ENCODE results near the gene EPHB1.

The EPHB1 gene

DNA sequence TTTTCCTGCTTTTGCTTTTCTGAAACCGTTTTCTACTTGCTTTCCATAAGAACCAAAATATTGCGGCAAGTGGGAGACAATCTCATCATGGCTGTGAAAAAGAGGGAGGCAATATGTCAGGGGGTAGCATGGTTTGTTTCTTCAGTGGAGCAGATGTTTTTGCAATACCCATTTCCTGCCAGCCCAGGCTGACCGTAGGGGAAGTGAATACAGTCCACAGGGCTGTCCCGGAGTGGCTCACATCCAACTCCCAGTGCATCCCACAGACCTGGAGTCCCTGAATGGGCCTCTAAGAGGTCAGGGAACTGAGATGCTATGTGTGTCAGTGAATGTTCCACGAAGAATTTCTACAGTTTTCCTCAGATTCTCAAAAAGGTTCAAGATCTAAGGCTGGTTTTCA, 69.6 kb downstream of the EPHB1 start:
- H3K27ac Mint-ChIP-seq: no peak overlapping the region
- no peak for ATAC-seq
- H3K9me3 Mint-ChIP-seq: no peaks in the 10 kb centered on the region
- H3K4me3 Mint-ChIP-seq: no peak overlapping the region
- H3K27me3 Mint-ChIP-seq: peaks cover 8% of the 10 kb centered on the region
- no peaks in the 10 kb centered on the region for H3K36me3 Mint-ChIP-seq
- peaks cover 8% of the 10 kb centered on the region for H3K4me1 Mint-ChIP-seq

DNA sequence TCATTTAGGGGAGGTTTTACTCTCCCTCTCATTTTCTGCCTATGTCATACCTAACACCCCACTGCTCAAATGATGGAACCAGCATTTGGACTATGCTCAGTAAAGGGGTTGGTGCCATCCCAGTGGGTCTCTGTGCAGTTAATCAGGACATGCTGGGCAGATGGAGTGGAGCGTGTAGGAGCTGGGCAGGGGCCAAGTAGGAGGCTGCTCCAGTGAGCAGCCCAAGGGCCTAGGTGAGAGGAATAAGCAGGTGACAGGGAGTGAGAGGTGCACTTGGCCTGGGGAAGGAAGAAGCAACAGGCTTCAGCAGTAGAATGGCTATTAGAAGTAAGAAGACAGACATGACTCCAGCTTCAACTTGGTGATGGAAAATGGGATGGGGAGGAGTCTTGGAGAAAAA, 72.2 kb downstream of the EPHB1 start:
- no peaks in the 10 kb centered on the region for H3K9me3 Mint-ChIP-seq
- H3K36me3 Mint-ChIP-seq: no peaks in the 10 kb centered on the region
- no peak overlapping the region for H3K4me3 Mint-ChIP-seq
- H3K27me3 Mint-ChIP-seq: peaks cover 8% of the 10 kb centered on the region
- ATAC-seq: no peak
- H3K4me1 Mint-ChIP-seq: no peaks in the 10 kb centered on the region
- H3K27ac Mint-ChIP-seq: no peak overlapping the region

DNA sequence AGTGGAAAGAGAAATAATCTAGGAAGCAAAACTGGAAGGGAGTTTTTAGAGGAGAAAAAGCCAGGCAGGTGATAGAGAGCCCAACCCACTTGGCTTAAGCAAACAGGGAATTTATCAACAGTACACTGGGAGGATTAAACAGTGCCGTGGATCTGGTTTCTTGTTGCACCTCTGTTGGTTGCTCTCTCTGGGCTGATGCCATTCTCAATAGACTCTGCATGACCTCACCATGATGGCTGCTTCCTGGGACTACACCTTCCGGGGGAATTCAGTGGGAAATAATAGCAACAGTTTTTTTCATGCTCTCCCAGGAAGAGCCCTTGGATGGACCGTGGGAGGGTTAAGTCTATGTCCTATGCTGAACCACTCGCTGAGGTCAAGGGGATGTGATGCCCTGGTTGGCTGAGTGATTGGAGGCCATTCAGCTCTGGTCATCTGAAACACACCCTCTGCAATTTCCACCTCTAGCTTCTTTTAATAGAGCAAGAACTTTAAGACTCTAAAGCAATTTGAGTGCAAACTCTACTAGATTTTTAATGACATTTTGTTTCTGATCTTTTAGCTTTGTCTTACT, 74.2 kb downstream of the EPHB1 start:
- H3K9me3 Mint-ChIP-seq: no peaks in the 10 kb centered on the region
- peaks cover 8% of the 10 kb centered on the region for H3K27me3 Mint-ChIP-seq
- no peak overlapping the region for H3K4me3 Mint-ChIP-seq
- no peak for ATAC-seq
- no peaks in the 10 kb centered on the region for H3K36me3 Mint-ChIP-seq
- H3K27ac Mint-ChIP-seq: no peak overlapping the region
- no peaks in the 10 kb centered on the region for H3K4me1 Mint-ChIP-seq

DNA sequence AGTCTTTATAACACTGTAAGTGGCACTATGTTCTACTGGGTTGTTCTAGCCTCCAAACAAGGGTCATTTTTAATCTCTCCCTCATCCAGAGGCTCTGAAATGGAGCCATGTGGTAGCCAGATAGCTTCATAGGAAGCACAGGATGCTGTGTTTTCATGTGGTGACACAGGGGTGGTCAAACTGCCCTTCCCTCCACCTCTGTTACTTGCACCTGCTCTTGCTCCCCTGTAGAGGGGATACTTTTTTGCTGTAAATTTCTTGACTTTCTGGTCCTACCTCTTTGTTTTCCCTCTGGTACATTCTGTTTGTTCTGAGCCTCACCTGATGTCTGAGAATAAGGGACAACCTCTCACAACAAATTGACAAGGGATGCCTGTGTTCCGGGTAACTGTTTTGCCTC, 76.8 kb downstream of the EPHB1 start:
- Mint-ChIP-seq H3K27ac (no peak overlapping the region), H3K4me3 (no peak overlapping the region), H3K36me3 (no peaks in the 10 kb centered on the region), H3K9me3 (no peaks in the 10 kb centered on the region), H3K27me3 (peaks cover 8% of the 10 kb centered on the region), H3K4me1 (no peaks in the 10 kb centered on the region)
- ATAC-seq: no peak

DNA sequence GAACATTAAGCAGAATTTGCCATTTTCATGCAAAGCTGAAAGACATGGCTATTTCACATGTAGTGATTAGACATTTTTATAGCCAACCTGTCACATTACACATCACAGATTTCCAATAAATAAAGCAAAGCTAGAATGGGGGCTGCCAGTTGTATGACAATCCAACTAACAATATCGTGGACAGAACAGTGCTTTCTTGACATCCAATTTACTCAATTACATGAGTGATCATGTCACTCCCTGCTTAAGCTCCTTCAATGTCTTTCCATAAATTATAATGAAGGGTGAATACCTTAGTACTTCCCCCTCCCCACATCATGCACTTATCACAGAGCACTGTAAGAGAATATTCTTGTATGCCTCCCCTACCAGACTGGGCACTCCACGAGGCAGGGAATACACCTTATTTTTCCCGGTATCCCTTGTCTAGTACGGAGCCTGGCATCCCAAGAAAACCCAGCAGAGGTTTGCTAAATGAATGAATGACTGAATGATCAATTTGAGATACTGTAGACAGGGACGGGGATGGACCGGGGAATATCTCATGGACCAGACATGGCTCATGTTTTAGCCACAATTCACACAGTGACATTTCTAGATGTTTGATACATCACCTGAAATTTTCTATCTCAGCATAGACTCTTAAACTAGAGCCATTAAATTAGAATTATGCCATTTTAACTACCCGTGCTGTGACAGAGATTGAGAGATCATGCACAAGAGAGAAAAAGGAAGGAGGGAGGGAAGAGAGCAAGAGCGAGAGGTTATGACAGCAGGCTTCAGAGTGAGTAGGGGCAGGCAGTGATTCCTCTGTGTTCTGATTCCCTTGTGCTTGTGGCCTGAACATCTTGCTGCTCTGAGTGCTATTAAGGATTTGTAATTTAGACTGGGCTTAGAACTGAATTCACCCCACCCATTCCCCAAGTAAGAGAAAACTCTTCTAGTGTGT, 77.7 kb downstream of the EPHB1 start:
- no peaks in the 10 kb centered on the region for H3K4me1 Mint-ChIP-seq
- H3K27ac Mint-ChIP-seq: no peak overlapping the region
- peaks cover 8% of the 10 kb centered on the region for H3K27me3 Mint-ChIP-seq
- no peak overlapping the region for H3K4me3 Mint-ChIP-seq
- ATAC-seq: no peak
- H3K9me3 Mint-ChIP-seq: no peaks in the 10 kb centered on the region
- H3K36me3 Mint-ChIP-seq: no peaks in the 10 kb centered on the region

DNA sequence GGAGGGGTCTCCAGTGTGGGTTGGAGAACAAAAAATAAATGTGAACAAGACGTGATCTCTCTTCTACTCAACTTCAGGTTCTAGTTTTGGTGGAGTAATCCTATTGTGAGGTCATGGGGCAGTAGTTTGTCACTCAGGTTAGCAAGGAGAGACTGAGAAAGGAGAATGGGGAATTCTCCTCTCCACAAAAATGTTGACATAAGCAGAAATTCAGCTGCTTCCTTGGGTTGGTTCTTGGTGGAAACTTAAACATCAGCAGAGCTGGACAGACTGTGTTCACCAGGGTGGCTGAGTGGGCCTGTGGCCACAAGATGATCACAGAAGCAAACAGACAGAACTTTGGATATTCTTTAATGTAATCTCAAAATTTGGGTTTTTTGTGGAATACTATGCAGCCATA, 78.7 kb downstream of the EPHB1 start:
- ATAC-seq: no peak
- H3K36me3 Mint-ChIP-seq: no peaks in the 10 kb centered on the region
- no peaks in the 10 kb centered on the region for H3K4me1 Mint-ChIP-seq
- H3K27me3 Mint-ChIP-seq: no peaks in the 10 kb centered on the region
- no peak overlapping the region for H3K27ac Mint-ChIP-seq
- no peaks in the 10 kb centered on the region for H3K9me3 Mint-ChIP-seq
- no peak overlapping the region for H3K4me3 Mint-ChIP-seq

DNA sequence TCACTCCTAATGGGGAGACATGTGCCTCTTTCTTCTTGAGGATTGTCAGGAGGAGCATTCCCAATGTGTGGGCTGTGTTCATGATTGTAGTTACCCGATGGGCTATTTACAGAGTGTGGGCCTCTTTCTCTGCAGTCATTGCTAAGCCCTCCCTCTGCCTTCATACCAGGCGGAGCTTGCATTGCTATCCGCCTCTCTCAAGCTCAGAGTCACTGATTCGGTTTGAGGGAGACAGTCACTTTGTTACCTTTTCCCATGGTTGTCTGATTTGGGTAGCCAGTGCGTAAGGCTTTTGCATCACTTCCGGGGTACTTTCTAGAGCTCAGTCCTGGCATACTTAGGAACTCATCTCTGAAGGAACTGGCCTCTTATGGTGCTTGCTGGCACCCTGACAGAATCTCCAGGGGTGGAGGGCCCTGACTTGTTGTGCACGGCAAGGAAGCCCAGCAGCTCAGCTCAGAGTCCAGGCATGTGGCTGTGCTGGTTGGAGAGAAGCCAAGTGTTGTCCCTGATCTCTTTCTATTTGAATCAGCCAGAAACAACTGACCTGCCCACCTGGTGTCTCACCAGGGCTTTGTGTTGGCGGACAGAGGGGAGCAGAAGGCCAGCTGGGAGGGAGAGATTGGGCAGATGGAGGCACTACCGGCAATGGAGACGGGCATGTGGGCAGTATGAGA, 79.8 kb downstream of the EPHB1 start:
- ATAC-seq: no peak
- Mint-ChIP-seq H3K27me3 (no peaks in the 10 kb centered on the region), H3K4me3 (no peak overlapping the region), H3K9me3 (no peaks in the 10 kb centered on the region), H3K36me3 (no peaks in the 10 kb centered on the region), H3K27ac (no peak overlapping the region), H3K4me1 (no peaks in the 10 kb centered on the region)

DNA sequence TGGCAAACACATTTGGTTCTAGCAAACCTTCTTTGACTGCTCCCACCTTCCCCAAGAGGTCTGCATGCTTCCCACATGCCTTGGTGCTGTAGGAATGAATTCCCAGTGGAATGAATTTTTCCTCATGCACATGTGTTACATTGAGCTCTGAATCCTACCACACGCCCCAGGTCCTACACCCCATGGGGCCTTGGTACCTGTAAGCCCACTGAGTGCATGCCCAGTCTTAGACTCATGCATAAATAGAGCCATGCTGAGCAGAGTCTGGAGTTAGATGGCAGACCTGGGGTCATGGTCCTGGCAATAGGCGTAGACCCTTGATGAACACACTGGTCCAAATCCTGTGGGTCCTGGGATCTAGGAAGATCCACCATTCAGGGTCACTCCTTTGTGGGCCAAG, 81.8 kb downstream of the EPHB1 start:
- Mint-ChIP-seq H3K4me3 (no peak overlapping the region), H3K9me3 (no peaks in the 10 kb centered on the region), H3K27me3 (no peaks in the 10 kb centered on the region), H3K36me3 (no peaks in the 10 kb centered on the region), H3K4me1 (no peaks in the 10 kb centered on the region), H3K27ac (no peak overlapping the region)
- ATAC-seq: no peak

DNA sequence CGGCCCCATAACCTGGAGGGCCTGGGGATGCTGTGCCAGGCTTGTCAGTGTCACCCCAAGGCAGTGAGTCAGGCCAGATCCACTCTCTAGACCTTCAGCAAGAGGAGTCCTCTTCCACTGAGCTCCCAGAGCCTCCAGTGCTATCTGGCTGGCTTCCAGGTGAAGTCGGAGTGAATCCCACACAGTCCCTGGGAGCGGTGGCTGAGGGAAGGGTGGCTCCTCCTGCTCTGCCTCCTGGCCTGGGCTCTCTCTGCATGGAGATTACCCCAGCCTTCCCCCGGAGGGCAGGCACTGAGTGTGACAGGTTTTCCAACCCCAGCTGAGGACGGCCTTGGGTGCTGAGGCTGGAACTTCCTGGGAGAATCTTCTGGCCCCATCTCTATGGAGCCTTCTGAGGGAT, 82.7 kb downstream of the EPHB1 start:
- H3K9me3 Mint-ChIP-seq: no peaks in the 10 kb centered on the region
- no peak overlapping the region for H3K4me3 Mint-ChIP-seq
- H3K4me1 Mint-ChIP-seq: no peaks in the 10 kb centered on the region
- no peak overlapping the region for H3K27ac Mint-ChIP-seq
- no peak for ATAC-seq
- H3K27me3 Mint-ChIP-seq: peaks cover 2% of the 10 kb centered on the region
- H3K36me3 Mint-ChIP-seq: no peaks in the 10 kb centered on the region

DNA sequence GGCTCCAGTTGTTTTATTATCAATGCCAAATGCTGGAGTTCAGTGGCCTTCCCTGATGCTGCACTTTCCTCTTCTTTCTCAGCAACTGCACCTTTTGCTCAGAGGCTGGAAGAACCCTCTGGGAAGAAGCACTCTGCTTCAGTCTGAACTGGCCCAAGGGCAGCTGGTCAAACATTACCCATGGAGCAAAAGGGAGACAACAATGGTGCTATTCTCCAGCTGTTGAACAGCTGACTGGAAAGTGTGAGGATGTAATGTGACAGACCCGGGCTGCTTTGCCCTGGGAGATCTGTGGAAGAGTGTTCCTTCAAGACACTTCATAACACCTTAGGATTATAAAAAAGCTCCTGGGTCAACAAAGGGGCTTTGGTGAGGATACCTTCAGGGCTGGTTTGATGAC, 84.9 kb downstream of the EPHB1 start:
- Mint-ChIP-seq H3K27me3 (peaks cover 5% of the 10 kb centered on the region), H3K4me1 (peaks cover 4% of the 10 kb centered on the region), H3K9me3 (no peaks in the 10 kb centered on the region), H3K27ac (no peak overlapping the region), H3K4me3 (no peak overlapping the region), H3K36me3 (no peaks in the 10 kb centered on the region)
- ATAC-seq: no peak

DNA sequence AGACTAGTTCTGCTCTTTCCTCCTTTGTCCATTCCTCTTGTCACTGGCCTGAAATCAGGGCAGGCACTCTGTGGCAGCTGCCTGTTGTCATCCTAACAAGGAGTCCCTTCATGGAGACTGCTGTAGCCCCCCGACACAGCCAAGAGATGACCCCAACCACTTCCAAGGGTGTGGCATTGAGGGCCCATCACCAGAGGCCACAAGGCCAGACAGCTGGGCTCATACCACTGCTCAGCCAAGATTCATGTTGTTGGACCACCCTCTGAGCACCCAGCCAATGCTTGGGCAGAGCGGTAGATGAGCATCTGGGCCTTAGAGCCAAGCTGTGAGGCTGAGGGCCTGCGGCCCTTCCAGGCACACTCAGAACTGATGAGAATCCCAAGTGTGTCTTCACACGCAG, 85.4 kb downstream of the EPHB1 start:
- ATAC-seq: no peak
- H3K36me3 Mint-ChIP-seq: no peaks in the 10 kb centered on the region
- H3K4me3 Mint-ChIP-seq: no peak overlapping the region
- peaks cover 7% of the 10 kb centered on the region for H3K4me1 Mint-ChIP-seq
- H3K9me3 Mint-ChIP-seq: no peaks in the 10 kb centered on the region
- H3K27ac Mint-ChIP-seq: no peak overlapping the region
- H3K27me3 Mint-ChIP-seq: peaks cover 5% of the 10 kb centered on the region

DNA sequence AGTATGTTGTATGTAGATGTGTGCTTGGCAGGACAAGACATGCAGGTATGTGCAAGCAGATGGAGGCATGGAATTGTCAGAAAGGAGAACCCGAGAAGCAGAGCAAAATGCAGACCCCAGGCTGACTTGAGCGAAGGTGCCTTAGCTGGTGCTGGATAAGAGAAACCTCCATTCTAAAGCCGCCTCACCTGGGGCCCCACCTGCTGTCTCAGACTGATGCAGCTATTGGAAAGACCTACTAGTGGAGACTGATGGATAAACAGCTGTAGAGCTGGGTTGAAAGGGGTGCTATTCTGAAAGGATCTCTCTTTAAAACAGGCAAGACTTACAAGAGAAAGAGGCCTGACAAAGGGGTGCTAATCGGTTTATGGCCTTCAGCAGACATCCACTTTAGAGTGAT, 86.2 kb downstream of the EPHB1 start:
- Mint-ChIP-seq H3K4me1 (peaks cover 15% of the 10 kb centered on the region), H3K9me3 (no peaks in the 10 kb centered on the region), H3K27me3 (peaks cover 5% of the 10 kb centered on the region), H3K4me3 (no peak overlapping the region), H3K27ac (no peak overlapping the region), H3K36me3 (no peaks in the 10 kb centered on the region)
- ATAC-seq: no peak

DNA sequence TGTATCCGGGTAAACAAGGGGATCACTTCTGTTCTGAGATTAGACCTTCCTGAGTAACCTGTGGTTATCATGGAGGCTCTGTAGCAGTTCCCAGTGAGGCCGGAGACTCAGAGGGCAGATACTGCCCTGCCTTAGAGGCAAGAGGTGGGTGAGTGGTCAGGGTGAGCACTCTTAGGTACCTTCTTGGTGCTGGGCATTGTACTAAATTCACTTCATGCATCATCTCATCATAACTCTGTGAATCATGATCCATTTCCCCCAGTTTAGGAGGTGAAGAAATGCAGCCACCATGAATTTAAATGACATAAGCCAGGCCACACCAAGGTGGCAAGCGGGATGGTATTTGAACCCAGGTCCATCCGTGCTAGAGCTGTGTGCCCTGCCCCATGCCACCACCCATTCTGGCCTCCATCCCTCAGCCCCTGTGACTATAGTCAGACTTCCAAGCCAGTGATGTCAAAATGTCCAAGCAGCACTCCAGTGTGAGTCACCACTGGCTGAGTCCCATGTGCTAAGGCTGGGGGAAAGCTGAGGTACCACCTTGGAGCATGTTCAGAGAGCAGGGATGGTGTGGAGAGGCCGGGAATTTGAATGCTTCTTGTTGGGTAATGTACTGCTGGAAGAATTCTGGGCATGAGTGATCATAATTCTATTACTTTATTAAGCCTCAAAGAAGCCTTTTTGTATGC, 88.8 kb downstream of the EPHB1 start:
- Mint-ChIP-seq H3K36me3 (no peaks in the 10 kb centered on the region), H3K27me3 (peaks cover 5% of the 10 kb centered on the region), H3K4me3 (no peak overlapping the region), H3K4me1 (peaks cover 33% of the 10 kb centered on the region), H3K27ac (no peak overlapping the region), H3K9me3 (no peaks in the 10 kb centered on the region)
- ATAC-seq: no peak

DNA sequence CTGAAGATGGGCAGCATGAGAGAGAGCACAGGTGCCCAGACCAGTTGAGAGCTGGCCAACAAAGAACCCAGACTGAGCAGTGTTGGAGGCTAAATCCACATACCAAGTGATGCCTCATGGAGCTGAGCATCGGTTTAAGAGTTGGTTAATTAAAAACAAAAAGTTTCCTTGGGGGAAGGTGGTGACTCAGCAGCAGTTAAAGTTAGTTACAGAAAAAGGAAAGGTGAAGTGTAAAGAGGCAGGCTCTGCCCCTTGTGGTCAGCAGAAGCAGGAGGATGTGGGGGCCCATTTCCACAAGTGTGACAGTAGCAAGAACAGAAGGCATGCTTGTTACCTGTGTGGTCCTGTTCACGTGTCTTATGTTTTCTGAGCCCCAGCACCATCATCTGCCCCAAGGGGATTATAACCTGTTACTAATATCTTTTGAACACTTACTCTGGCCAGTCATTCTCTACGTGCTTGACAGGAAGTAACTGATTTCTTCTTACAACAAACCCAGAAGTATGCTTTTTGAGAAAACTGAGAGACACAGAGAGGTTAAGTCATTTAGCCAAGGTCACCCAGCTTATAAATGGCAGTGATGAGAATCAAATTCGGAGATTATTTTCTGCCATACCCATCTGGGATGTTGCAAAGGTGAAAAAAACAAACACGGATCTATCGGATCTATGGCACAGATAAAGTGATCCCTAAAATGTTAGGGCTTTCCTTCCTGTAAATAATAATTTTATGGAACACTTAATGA, 91.0 kb downstream of the EPHB1 start:
- Mint-ChIP-seq H3K36me3 (no peaks in the 10 kb centered on the region), H3K27me3 (peaks cover 5% of the 10 kb centered on the region), H3K4me3 (no peak overlapping the region), H3K27ac (no peak overlapping the region), H3K9me3 (peaks cover 7% of the 10 kb centered on the region), H3K4me1 (peaks cover 33% of the 10 kb centered on the region)
- peak; percentile 77 for ATAC-seq

DNA sequence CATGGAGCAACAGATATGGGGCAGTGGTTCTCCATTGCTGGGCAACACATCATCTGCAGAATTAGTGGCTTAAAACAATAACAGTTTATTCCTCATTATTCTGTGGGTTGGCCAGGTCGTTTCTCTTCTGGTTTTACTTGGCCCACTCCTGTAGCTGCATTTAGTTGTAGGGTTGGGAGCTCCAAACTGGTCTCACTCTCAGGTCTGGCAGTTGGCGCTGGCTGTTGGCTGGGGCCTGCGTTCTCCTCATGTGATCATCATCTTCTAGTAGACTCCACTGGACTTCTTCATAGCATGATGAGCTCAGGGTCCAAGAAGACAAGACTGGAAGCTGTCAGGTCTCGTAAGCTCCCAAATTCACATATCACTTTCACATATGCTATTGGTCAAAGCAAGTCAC, 91.9 kb downstream of the EPHB1 start:
- H3K4me1 Mint-ChIP-seq: peaks cover 33% of the 10 kb centered on the region
- H3K27ac Mint-ChIP-seq: no peak overlapping the region
- H3K36me3 Mint-ChIP-seq: no peaks in the 10 kb centered on the region
- H3K4me3 Mint-ChIP-seq: no peak overlapping the region
- H3K27me3 Mint-ChIP-seq: peaks cover 5% of the 10 kb centered on the region
- peaks cover 8% of the 10 kb centered on the region for H3K9me3 Mint-ChIP-seq
- no peak for ATAC-seq

All from stimulated activated memory B cell treated with anti-CD40 and anti-IgM and Interleukin-4, amounts not matched to agents 10 μg/mL and 1 μg/mL and 100 μg/mL, for 72 hours (primary cell).